Measurements from ENCODE around the gene APP. TPM values are rescaled to one million over a fixed set of nuclear protein-coding genes. Genes with fewer than 3 reads are reported as not detected.
"Not testable (repeated sequence)": the region's sequence is repeated elsewhere in the genome, so short reads cannot be mapped to it uniquely, and the experiment has no call there.

The APP gene
- total RNA-seq, 1 donor from 2014 or later = 136 TPM

- no peak for ATAC-seq
- no peak for DNase-seq (ENCODE audit: low spot score)
Observed at GRCh38 chr21:25955646-25956045, 214.9 kb downstream of the APP start.

- ATAC-seq = no peak
- DNase-seq (ENCODE audit: low spot score) = no peak
Observed at GRCh38 chr21:25953659-25954058, 216.9 kb downstream of the APP start.

GRCh38 chr21:25953196-25953595 is 217.4 kb downstream of the APP start:
- DNase-seq (ENCODE audit: low spot score) = no peak
- ATAC-seq = no peak

GRCh38 chr21:25952306-25952705 is 218.3 kb downstream of the APP start:
- ATAC-seq = no peak
- no peak for DNase-seq (ENCODE audit: low spot score)

- DNase-seq (ENCODE audit: low spot score) = peak; percentile 62
- ATAC-seq = peak; percentile 96
Observed at GRCh38 chr21:25949701-25950100, 220.9 kb downstream of the APP start.

- ATAC-seq = no peak
Observed at GRCh38 chr21:25944672-25945213, 225.8 kb downstream of the APP start.

GRCh38 chr21:25944082-25944481 is 226.5 kb downstream of the APP start:
- no peak for ATAC-seq
- no peak for DNase-seq (ENCODE audit: low spot score)

More at GRCh38 chr21:25944672-25945213, 225.8 kb downstream of the APP start:
- no peak for DNase-seq (ENCODE audit: low spot score)

GRCh38 chr21:25942135-25942534 is 228.4 kb downstream of the APP start:
- ATAC-seq = no peak
- DNase-seq (ENCODE audit: low spot score) = no peak

- DNase-seq (ENCODE audit: low spot score) (no peak), ATAC-seq (no peak)
Observed at GRCh38 chr21:25939396-25939761, 231.2 kb downstream of the APP start.

- no peak for ATAC-seq
- no peak for DNase-seq (ENCODE audit: low spot score)
Observed at GRCh38 chr21:25938658-25939395, 231.7 kb downstream of the APP start.

GRCh38 chr21:25936776-25937175 is 233.8 kb downstream of the APP start:
- DNase-seq (ENCODE audit: low spot score) = no peak
- ATAC-seq = no peak

GRCh38 chr21:25934771-25935224 is 235.8 kb downstream of the APP start:
- DNase-seq (ENCODE audit: low spot score) = peak; percentile 86
- peak; percentile 93 for ATAC-seq

- no peak for ATAC-seq
Observed at GRCh38 chr21:25934130-25934529, 236.4 kb downstream of the APP start.

GRCh38 chr21:25931765-25932164 is 238.8 kb downstream of the APP start:
- DNase-seq (ENCODE audit: low spot score) = no peak
- no peak for ATAC-seq

More at GRCh38 chr21:25934130-25934529, 236.4 kb downstream of the APP start:
- DNase-seq (ENCODE audit: low spot score) = no peak

- no peak for DNase-seq (ENCODE audit: low spot score)
- ATAC-seq = no peak
Observed at GRCh38 chr21:25929856-25930520, 240.6 kb downstream of the APP start.

GRCh38 chr21:25927195-25927880 is 243.2 kb downstream of the APP start:
- ATAC-seq (no peak), DNase-seq (ENCODE audit: low spot score) (no peak)

- DNase-seq (ENCODE audit: low spot score) (no peak), ATAC-seq (peak; percentile 71)
Observed at GRCh38 chr21:25925936-25926335, 244.6 kb downstream of the APP start.

GRCh38 chr21:25925064-25925800 is 245.3 kb downstream of the APP start:
- ATAC-seq = no peak
- DNase-seq (ENCODE audit: low spot score) = no peak

- not testable (repeated sequence) for DNase-seq (ENCODE audit: low spot score); ATAC-seq
Observed at GRCh38 chr21:25918152-25918551, 252.4 kb downstream of the APP start.

- DNase-seq (ENCODE audit: low spot score) (no peak), ATAC-seq (no peak)
Observed at GRCh38 chr21:25916226-25916625, 254.3 kb downstream of the APP start.

- no peak for DNase-seq (ENCODE audit: low spot score)
- no peak for ATAC-seq
Observed at GRCh38 chr21:25913479-25913878, 257.1 kb downstream of the APP start.
